Hematopoietic multipotent progenitor cell treated with erythropoietin and hydrocortisone succinate and interleukin-3 and kit ligand, for 15 days (in vitro differentiated cells): ENCODE results near the gene MEGF9.

Source experiments
- DNase-seq: peaks from one replicate; pipeline ENCODE4 v3.0.0-alpha.2; 2015; ENCODE audit warnings: low spot score

Gene MEGF9

GRCh38 chr9:120621941-120622340 lies 92.3 kb downstream of the MEGF9 start:
- DNase-seq: no peak

- peak; percentile 79 for DNase-seq
These were observed 94.3 kb downstream of the MEGF9 start for GRCh38 chr9:120619751-120620655.

- DNase-seq: no peak
These were observed 97.0 kb downstream of the MEGF9 start for GRCh38 chr9:120616966-120617935.

GRCh38 chr9:120612218-120612617 lies 102.1 kb downstream of the MEGF9 start:
- no peak for DNase-seq

GRCh38 chr9:120611690-120612068 lies 102.6 kb downstream of the MEGF9 start:
- DNase-seq: no peak

- DNase-seq: peak; percentile 43
These were observed 103.1 kb downstream of the MEGF9 start for GRCh38 chr9:120610975-120611689.

GRCh38 chr9:120609636-120610035 lies 104.6 kb downstream of the MEGF9 start:
- DNase-seq: no peak

- DNase-seq: no peak
These were observed 105.8 kb downstream of the MEGF9 start for GRCh38 chr9:120608421-120608820.

- no peak for DNase-seq
These were observed 110.7 kb downstream of the MEGF9 start for GRCh38 chr9:120603591-120603990.

- DNase-seq: no peak
These were observed 111.3 kb downstream of the MEGF9 start for GRCh38 chr9:120603010-120603409.

GRCh38 chr9:120593955-120594277 lies 120.4 kb downstream of the MEGF9 start:
- no peak for DNase-seq

GRCh38 chr9:120593250-120593954 lies 120.9 kb downstream of the MEGF9 start:
- no peak for DNase-seq

GRCh38 chr9:120592210-120592609 lies 122.1 kb downstream of the MEGF9 start:
- DNase-seq: no peak

GRCh38 chr9:120587328-120587727 lies 126.9 kb downstream of the MEGF9 start:
- no peak for DNase-seq

- peak; percentile 67 for DNase-seq
These were observed 130.3 kb downstream of the MEGF9 start for GRCh38 chr9:120583958-120584369.

- DNase-seq: peak; percentile 94
These were observed 134.0 kb downstream of the MEGF9 start, which contains the start of gene CDK5RAP2 for GRCh38 chr9:120580051-120580896. Gene CDK5RAP2 (minus strand): TSS chr9:120580167. CDS start chr9:120579978, 189 bp downstream.

- DNase-seq: peak; percentile 15
These were observed 134.9 kb downstream of the MEGF9 start for GRCh38 chr9:120579139-120580050.

GRCh38 chr9:120574473-120574872 lies 139.8 kb downstream of the MEGF9 start:
- no peak for DNase-seq

GRCh38 chr9:120572472-120572871 lies 141.8 kb downstream of the MEGF9 start:
- DNase-seq: no peak
